Measurements from ENCODE around the gene KIF2A. TPM values are rescaled to one million over a fixed set of nuclear protein-coding genes. Genes with fewer than 3 reads are reported as not detected.

KIF2A gene
- total RNA-seq, 1 experiment from 2014 or later, result 42.9 TPM

GRCh38 chr5:62386824-62387223 is 80.8 kb downstream of the KIF2A start:
- H4K20me1 ChIP-seq (ENCODE audit: insufficient read depth), result 0 out of 2 replicates have a peak, but pooled peaks cover 4% of the 10 kb centered on the region

More at GRCh38 chr5:62386824-62387223, 80.8 kb downstream of the KIF2A start:
- Histone ChIP-seq H3K27ac (ENCODE audit: low read depth, low read length) (no peak overlapping the region), H3K9me3 (ENCODE audit: control insufficient read depth in 1 of 2, insufficient read depth in 1 of 2, low read depth in 1 of 2, low read length in 2 of 2) (no peaks in the 10 kb centered on the region), H3K9me2 (ENCODE audit: insufficient read depth) (no peaks in the 10 kb centered on the region), H3K4me3 (replicated peaks in 1 of 2; ENCODE audit: low read depth in 1 of 2, low read length in 2 of 2) (no peak overlapping the region), H3K27me3 (ENCODE audit: insufficient read depth, low read length) (no peaks in the 10 kb centered on the region), H3K9ac (ENCODE audit: low read length) (no peak overlapping the region), H3K36me3 (ENCODE audit: control insufficient read depth in 1 of 2, insufficient read depth in 2 of 2, low read length in 2 of 2) (peaks cover 39 to 46% of the 10 kb centered on the region in 2 experiments), H3K4me2 (ENCODE audit: low read length) (no peak overlapping the region), H2AFZ (ENCODE audit: low read depth, low read length, poor library complexity, severe bottlenecking) (no peak overlapping the region), H3K4me1 (ENCODE audit: control insufficient read depth in 1 of 2, insufficient read depth in 2 of 2, low read length in 2 of 2) (no peaks in the 10 kb centered on the region), H3K79me2 (ENCODE audit: insufficient read depth, low read length) (no peaks in the 10 kb centered on the region; the same call in 1 of the 2 replicates)
- ATAC-seq (no peak), DNase-seq (ENCODE audit: low read depth, low spot score) (no peak)
- TF ChIP-seq CBX3 (IDR thresholded peaks at IDR 0.05; ENCODE audit: low read depth) (no peak), ATF3 (IDR thresholded peaks at IDR 0.05) (no peak), ZNF274 (IDR thresholded peaks at IDR 0.05; ENCODE audit: low read depth, low read length) (no peak), YY1 (IDR thresholded peaks at IDR 0.05; ENCODE audit: extremely low read depth, insufficient replicate concordance, low read depth, low read length) (no peak), EZH2 (IDR thresholded peaks at IDR 0.05) (no peak), SRF (IDR thresholded peaks at IDR 0.05; ENCODE audit: low read depth) (no peak), RAD21 (IDR thresholded peaks at IDR 0.05; ENCODE audit: low read depth) (no peak), ZBTB33 (IDR thresholded peaks at IDR 0.05; ENCODE audit: extremely low read depth, insufficient replicate concordance, low read length) (no peak), EZH2phosphoT487 (IDR thresholded peaks at IDR 0.05; ENCODE audit: borderline replicate concordance) (no peak), TCF7L2 (IDR thresholded peaks at IDR 0.05; ENCODE audit: borderline replicate concordance, extremely low read depth, insufficient read depth, insufficient read length) (no peak), SP1 (IDR thresholded peaks at IDR 0.05; ENCODE audit: low read depth) (no peak), EGR1 (IDR thresholded peaks at IDR 0.05; ENCODE audit: low read depth) (no peak)
- RAD21 ChIA-PET (ENCODE audit: low non-redundant PET in 1 of 2, low total read pairs in 2 of 2, uncharacterized antibody in 2 of 2, unreplicated experiment in 2 of 2), result no interaction called here
- POLR2A ChIA-PET, result interaction anchor here (3.1 kb wide), 1 partner anchor 17 kb away, joined by 8 read pairs; the partner anchor contains the start of gene DIMT1
- intact Hi-C loops (cut with micrococcal nuclease), result no loop called here
- no TSS peak for BruUV-seq (replicated peaks)
- CTCF ChIA-PET, result no interaction called here

Data from HCT116 (cell line).